NCI-H526 (cell line): Measurements from ENCODE around the gene RETSAT.
"Not testable (repeated sequence)": the region's sequence is repeated elsewhere in the genome, so short reads cannot be mapped to it uniquely, and the experiment has no call there.

Experiments used
- DNase-seq, 2 experiments: peaks; one replicate each; lab custom pipeline; 2025; lab: John Stamatoyannopoulos, UW

The RETSAT gene

GRCh38 chr2:85354286-85355072, at the start of gene RETSAT, which contains the start of gene ELMOD3:
RETSAT (minus strand) TSS chr2:85354528; CDS start chr2:85354507, 21 bp downstream.
ELMOD3 (plus strand) TSS chr2:85354769; CDS start chr2:85357199, 2,430 bp downstream.
- peak; percentile 98 for DNase-seq

- no peak for DNase-seq
Measured at GRCh38 chr2:85401844-85402243, 47.5 kb upstream of the RETSAT start.

- no peak for DNase-seq
Measured at GRCh38 chr2:85401464-85401805, 47.1 kb upstream of the RETSAT start.

GRCh38 chr2:85400541-85401463, 46.5 kb upstream of the RETSAT start:
- no peak for DNase-seq

GRCh38 chr2:85400023-85400422, 45.7 kb upstream of the RETSAT start:
- no peak for DNase-seq

GRCh38 chr2:85399183-85399455, 44.8 kb upstream of the RETSAT start:
- DNase-seq: no peak

- no peak for DNase-seq
Measured at GRCh38 chr2:85398426-85399182, 44.3 kb upstream of the RETSAT start.

- DNase-seq: no peak
Measured at GRCh38 chr2:85397925-85398331, 43.6 kb upstream of the RETSAT start.

GRCh38 chr2:85396531-85397470, 42.5 kb upstream of the RETSAT start:
- no peak for DNase-seq

- DNase-seq: no peak
Measured at GRCh38 chr2:85395912-85396475, 41.7 kb upstream of the RETSAT start.

GRCh38 chr2:85394976-85395375, 40.6 kb upstream of the RETSAT start:
- DNase-seq: no peak

GRCh38 chr2:85394261-85394681, 39.9 kb upstream of the RETSAT start:
- peak in 1 of 2 experiments; percentile 25 for DNase-seq

- no peak for DNase-seq
Measured at GRCh38 chr2:85393836-85394235, 39.5 kb upstream of the RETSAT start.

GRCh38 chr2:85390941-85391669, 36.8 kb upstream of the RETSAT start:
- DNase-seq: peak in 1 of 2 experiments; percentile 55

- no peak for DNase-seq
Measured at GRCh38 chr2:85388878-85389538, 34.7 kb upstream of the RETSAT start.

GRCh38 chr2:85387754-85388153, 33.4 kb upstream of the RETSAT start:
- DNase-seq: no peak

- DNase-seq: no peak
Measured at GRCh38 chr2:85385746-85386145, 31.4 kb upstream of the RETSAT start.

- DNase-seq: no peak
Measured at GRCh38 chr2:85383850-85384249, 29.5 kb upstream of the RETSAT start.

- not testable (repeated sequence) for DNase-seq
Measured at GRCh38 chr2:85383151-85383550, 28.8 kb upstream of the RETSAT start.

- no peak for DNase-seq
Measured at GRCh38 chr2:85380048-85380447, 25.7 kb upstream of the RETSAT start.
